IMR-90 (cell line): ENCODE results near the gene CTBP2. TPM values are rescaled to one million over a fixed set of nuclear protein-coding genes. Genes with fewer than 3 reads are reported as not detected.

ENCODE experiments used
- ATAC-seq: fragments of 200-7000 bp; cut with Tn5 transposase; 2 replicates; pipeline ENCODE4 v1.9.1; 2020; ENCODE audit warnings: low read depth, mild to moderate bottlenecking, moderate library complexity
- BruUV-seq: library from RNA; stranded (reverse); fragments of 400-500 nt; replicated peaks from 2 replicates; lab custom pipeline; 2021; lab: Mats Ljungman, UMichigan
- CTCF ChIA-PET: fragments of 300-600 bp; formaldehyde crosslinking; extraction: SDS; loops from one replicate; lab custom pipeline; 2021; ENCODE audit warnings: antibody characterized with exemption; lab: Yijun Ruan, JAX
- POLR2A ChIA-PET: fragments of 300-600 bp; sonication (Branson Sonifier 250); formaldehyde crosslinking; loops from one replicate; lab custom pipeline; 2022; ENCODE audit warnings: antibody characterized with exemption; ENCODE audit not compliant: unreplicated experiment; lab: Charles Lee
- DNase-seq: peaks from one replicate; pipeline ENCODE4 v3.0.0; 2013
- H2AFZ ChIP-seq: replicated peaks from 2 replicates; pipeline ENCODE3; 2013; ENCODE audit warnings: low read length, mild to moderate bottlenecking; ENCODE audit not compliant: poor library complexity
- H2AK5ac ChIP-seq: 2 replicates; pipeline ENCODE4 v1.6.1; 2013; ENCODE audit warnings: low read depth, low read length, inconsistent platforms
- H2AK9ac ChIP-seq: replicated peaks from 2 replicates; pipeline ENCODE3; 2013; ENCODE audit warnings: mild to moderate bottlenecking, low read depth, low read length, moderate library complexity; ENCODE audit not compliant: poor library complexity
- H2BK120ac ChIP-seq: 2 replicates; pipeline ENCODE4 v1.6.1; 2013; ENCODE audit warnings: low read depth, low read length, inconsistent platforms
- H2BK15ac ChIP-seq: 3 replicates; pipeline ENCODE4 v1.6.1; 2013; ENCODE audit warnings: low read depth, low read length, inconsistent platforms
- H2BK20ac ChIP-seq: 2 replicates; pipeline ENCODE4 v1.6.1; 2013; ENCODE audit warnings: low read depth, mild to moderate bottlenecking, inconsistent platforms, low read length, moderate library complexity
- H2BK5ac ChIP-seq: 2 replicates; pipeline ENCODE4 v1.6.1; 2013; ENCODE audit warnings: mild to moderate bottlenecking, low read depth, low read length, inconsistent platforms; ENCODE audit not compliant: poor library complexity, severe bottlenecking
- H3K14ac ChIP-seq: replicated peaks from 2 replicates; pipeline ENCODE4 v1.6.1; 2013; ENCODE audit warnings: low read depth, low read length, inconsistent platforms
- H3K18ac ChIP-seq: 2 replicates; pipeline ENCODE4 v1.6.1; 2013; ENCODE audit warnings: low read depth, low read length, control low read depth
- H3K23ac ChIP-seq: 2 replicates; pipeline ENCODE4 v1.6.1; 2013; ENCODE audit warnings: low read depth, low read length, inconsistent platforms
- H3K27ac ChIP-seq: 2 replicates; pipeline ENCODE4 v1.5.1; 2013; ENCODE audit warnings: mild to moderate bottlenecking, control low read depth, low read length; ENCODE audit not compliant: insufficient read depth
- H3K27me3 ChIP-seq: 2 replicates; pipeline ENCODE4 v1.6.1; 2013; ENCODE audit warnings: low read length; ENCODE audit not compliant: control insufficient read depth, insufficient read depth
- H3K36me3 ChIP-seq: 2 replicates; pipeline ENCODE4 v1.6.1; 2013; ENCODE audit warnings: low read length, mixed read lengths; ENCODE audit not compliant: control insufficient read depth, insufficient read depth
- H3K4ac ChIP-seq: 2 replicates; pipeline ENCODE4 v1.6.1; 2013; ENCODE audit warnings: low read depth, low read length, inconsistent platforms
- H3K4me1 ChIP-seq: 2 replicates; pipeline ENCODE4 v1.6.1; 2013; ENCODE audit warnings: low read length, mixed read lengths; ENCODE audit not compliant: control insufficient read depth, insufficient read depth
- H3K4me2 ChIP-seq: 2 replicates; pipeline ENCODE4 v1.6.1; 2013; ENCODE audit warnings: low read depth, mild to moderate bottlenecking, control low read depth, low read length, moderate library complexity
- H3K4me3 ChIP-seq: 2 replicates; pipeline ENCODE4 v1.5.1; 2013; ENCODE audit warnings: low read depth, mild to moderate bottlenecking, control low read depth, low read length, moderate library complexity; ENCODE audit not compliant: insufficient read depth
- H3K56ac ChIP-seq: 2 replicates; pipeline ENCODE4 v1.6.1; 2013; ENCODE audit warnings: low read length, inconsistent platforms; ENCODE audit not compliant: insufficient read depth; ENCODE audit errors: extremely low read depth
- H3K79me1 ChIP-seq, 2 experiments: 2 replicates each; pipeline ENCODE4 v1.6.1; 2013; ENCODE audit warnings: low read length in 2 of 2, inconsistent platforms in 1 of 2, low read depth in 1 of 2
- H3K9ac ChIP-seq: 2 replicates; pipeline ENCODE4 v1.6.1; 2013; ENCODE audit warnings: low read depth, low read length, control low read depth
- H3K9me1 ChIP-seq: 2 replicates; pipeline ENCODE4 v1.6.1; 2013; ENCODE audit warnings: low read length, inconsistent platforms; ENCODE audit not compliant: insufficient read depth
- H3K9me3 ChIP-seq: 2 replicates; pipeline ENCODE4 v1.6.1; 2013; ENCODE audit warnings: low read length; ENCODE audit not compliant: control insufficient read depth, insufficient read depth
- H4K20me1 ChIP-seq: 2 replicates; pipeline ENCODE4 v1.6.1; 2013; ENCODE audit warnings: low read length, inconsistent platforms; ENCODE audit not compliant: insufficient read depth
- H4K5ac ChIP-seq: 2 replicates; pipeline ENCODE4 v1.6.1; 2013; ENCODE audit warnings: mild to moderate bottlenecking, low read depth, low read length, control low read depth
- H4K8ac ChIP-seq, 2 experiments: 2 replicates each; pipeline ENCODE4 v1.6.1; 2013; ENCODE audit warnings: low read depth in 2 of 2, low read length in 2 of 2, control low read depth in 1 of 2, inconsistent platforms in 1 of 2
- H4K91ac ChIP-seq: 2 replicates; pipeline ENCODE4 v1.6.1; 2013; ENCODE audit warnings: low read depth, low read length, inconsistent platforms; ENCODE audit not compliant: insufficient read depth
- BHLHE40 ChIP-seq: fragments of 150-350 bp; IDR thresholded peaks from 2 replicates; pipeline ENCODE4 v1.6.1; 2016; ENCODE audit warnings: mild to moderate bottlenecking, low read depth, low read length
- CEBPB ChIP-seq: IDR thresholded peaks from 2 replicates; pipeline ENCODE4 v1.6.1; 2012; ENCODE audit warnings: low read depth, low read length, improper control_type of control experiment
- CHD1 ChIP-seq: IDR thresholded peaks from 2 replicates; pipeline ENCODE4 v1.6.1; 2012; ENCODE audit warnings: low read depth, low read length, improper control_type of control experiment
- FOS ChIP-seq: fragments of 150-350 bp; IDR thresholded peaks from 2 replicates; pipeline ENCODE4 v1.6.1; 2016; ENCODE audit warnings: low read depth, low read length
- MAFK ChIP-seq: IDR thresholded peaks from 2 replicates; pipeline ENCODE4 v1.6.1; 2012; ENCODE audit warnings: low read depth, low read length, improper control_type of control experiment
- MXI1 ChIP-seq: IDR thresholded peaks from 2 replicates; pipeline ENCODE4 v1.6.1; 2012; ENCODE audit warnings: low read depth, mild to moderate bottlenecking, low read length, moderate library complexity, borderline replicate concordance
- RCOR1 ChIP-seq: IDR thresholded peaks from 2 replicates; pipeline ENCODE4 v1.6.1; 2012; ENCODE audit warnings: mild to moderate bottlenecking, low read length, improper control_type of control experiment; ENCODE audit not compliant: insufficient replicate concordance
- RFX5 ChIP-seq: IDR thresholded peaks from 2 replicates; pipeline ENCODE4 v1.8.0; 2012; ENCODE audit warnings: low read depth, mild to moderate bottlenecking, low read length, moderate library complexity
- SMC3 ChIP-seq: fragments of 150-350 bp; IDR thresholded peaks from 2 replicates; pipeline ENCODE4 v1.6.1; 2016; ENCODE audit warnings: low read depth, mild to moderate bottlenecking, antibody characterized with exemption, low read length, moderate library complexity
- WGBS, 2 experiments: methylation state at CpG; one replicate each; pipeline versions ENCODE4 v1.1.5 to v1.1.7; 2013; ENCODE audit warnings: missing lambda C conversion rate in 2 of 2; ENCODE audit not compliant: insufficient read length in 1 of 2; ENCODE audit errors: extremely low coverage in 2 of 2; 5-methylcytosine and 5-hydroxymethylcytosine counted together
- dilution Hi-C: fragments of 300-500 bp; cut with HindIII; formaldehyde crosslinking; loops from one replicate; pipeline ENCODE4 v1.14.3; 2018; ENCODE audit warnings: low sequenced_read_pairs; ENCODE audit not compliant: unreplicated experiment
- in situ Hi-C: fragments of 300-500 bp; cut with MboI; formaldehyde crosslinking; loops from 3 replicates; pipeline ENCODE4 v1.14.3; 2019; ENCODE audit warnings: low sequenced_read_pairs, inconsistent platforms, mixed read lengths
- intact Hi-C: fragments of 100-400 bp; cut with micrococcal nuclease; formaldehyde crosslinking; loops from 2 replicates; pipeline ENCODE4 v1.10.0; 2022
- polyA plus RNA-seq, 3 experiments: library from polyadenylated mRNA; depleted of rRNA; stranded (reverse); fragments of >200 nt; gene quantifications; 2 replicates each; pipeline ENCODE4 v1.2.3, GENCODE V29; 2012; ENCODE audit warnings: low replicate concordance in 1 of 3
- total RNA-seq: library from RNA; depleted of rRNA; stranded (reverse); fragments of >200 nt; gene quantifications from 2 replicates; pipeline ENCODE4 v1.2.3, GENCODE V29; 2012
- TF ChIP-seq, protein P1 (sequence below): conservative IDR thresholded peaks from 2 replicates; pipeline ENCODE4 v1.5.1; 2012; ENCODE audit warnings: mild to moderate bottlenecking, low read depth, low read length, improper control_type of control experiment
- TF ChIP-seq, protein P2 (sequence below): fragments of 150-350 bp; IDR thresholded peaks from 2 replicates; pipeline ENCODE4 v1.6.1; 2016; ENCODE audit warnings: low read depth, mild to moderate bottlenecking, low read length, moderate library complexity, borderline replicate concordance
- TF ChIP-seq, protein P3 (sequence below): fragments of 150-350 bp; IDR thresholded peaks from 2 replicates; pipeline ENCODE4 v1.6.1; 2017; ENCODE audit warnings: mild to moderate bottlenecking, antibody characterized with exemption, low read length, low read depth

The CTBP2 gene
- total and polyA plus RNA-seq, 2 of the 4 experiments (the other 2 are of a cell fraction) = 81.0 to 86.6 TPM

DNA sequence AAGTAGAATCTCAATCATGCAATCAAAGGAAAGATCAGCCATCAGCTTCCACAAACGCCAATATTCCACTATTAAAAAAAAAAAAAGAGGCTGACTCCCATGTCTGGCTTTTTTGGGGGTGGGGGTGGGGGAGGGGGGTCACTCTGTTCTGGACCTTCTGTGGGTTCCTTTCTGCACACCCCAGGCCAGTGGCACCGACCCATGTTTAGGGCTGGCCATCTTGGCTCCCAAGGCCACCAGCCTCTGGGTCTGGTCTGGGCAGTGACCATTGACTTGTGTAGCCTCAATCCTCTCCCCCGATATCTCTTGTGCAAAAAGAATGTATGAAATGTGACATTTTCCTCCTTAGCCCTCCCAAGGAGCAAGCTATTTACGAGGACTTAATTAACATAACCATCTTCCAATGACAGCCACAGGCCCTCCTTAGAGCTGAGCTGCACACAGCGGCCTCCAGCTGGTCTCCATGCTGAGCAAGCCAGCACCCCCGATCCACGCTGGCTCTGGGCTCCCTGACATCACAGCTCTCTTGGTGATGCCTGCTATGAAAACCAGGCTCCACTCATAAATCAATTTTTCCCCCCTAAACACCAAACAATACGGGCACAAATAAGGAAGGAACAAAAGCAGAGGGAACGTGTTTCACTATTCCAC lies 118.4 kb downstream of the CTBP2 start:
- TF ChIP-seq, protein P1, sequence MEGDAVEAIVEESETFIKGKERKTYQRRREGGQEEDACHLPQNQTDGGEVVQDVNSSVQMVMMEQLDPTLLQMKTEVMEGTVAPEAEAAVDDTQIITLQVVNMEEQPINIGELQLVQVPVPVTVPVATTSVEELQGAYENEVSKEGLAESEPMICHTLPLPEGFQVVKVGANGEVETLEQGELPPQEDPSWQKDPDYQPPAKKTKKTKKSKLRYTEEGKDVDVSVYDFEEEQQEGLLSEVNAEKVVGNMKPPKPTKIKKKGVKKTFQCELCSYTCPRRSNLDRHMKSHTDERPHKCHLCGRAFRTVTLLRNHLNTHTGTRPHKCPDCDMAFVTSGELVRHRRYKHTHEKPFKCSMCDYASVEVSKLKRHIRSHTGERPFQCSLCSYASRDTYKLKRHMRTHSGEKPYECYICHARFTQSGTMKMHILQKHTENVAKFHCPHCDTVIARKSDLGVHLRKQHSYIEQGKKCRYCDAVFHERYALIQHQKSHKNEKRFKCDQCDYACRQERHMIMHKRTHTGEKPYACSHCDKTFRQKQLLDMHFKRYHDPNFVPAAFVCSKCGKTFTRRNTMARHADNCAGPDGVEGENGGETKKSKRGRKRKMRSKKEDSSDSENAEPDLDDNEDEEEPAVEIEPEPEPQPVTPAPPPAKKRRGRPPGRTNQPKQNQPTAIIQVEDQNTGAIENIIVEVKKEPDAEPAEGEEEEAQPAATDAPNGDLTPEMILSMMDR = no peak
- TF ChIP-seq, protein P2, sequence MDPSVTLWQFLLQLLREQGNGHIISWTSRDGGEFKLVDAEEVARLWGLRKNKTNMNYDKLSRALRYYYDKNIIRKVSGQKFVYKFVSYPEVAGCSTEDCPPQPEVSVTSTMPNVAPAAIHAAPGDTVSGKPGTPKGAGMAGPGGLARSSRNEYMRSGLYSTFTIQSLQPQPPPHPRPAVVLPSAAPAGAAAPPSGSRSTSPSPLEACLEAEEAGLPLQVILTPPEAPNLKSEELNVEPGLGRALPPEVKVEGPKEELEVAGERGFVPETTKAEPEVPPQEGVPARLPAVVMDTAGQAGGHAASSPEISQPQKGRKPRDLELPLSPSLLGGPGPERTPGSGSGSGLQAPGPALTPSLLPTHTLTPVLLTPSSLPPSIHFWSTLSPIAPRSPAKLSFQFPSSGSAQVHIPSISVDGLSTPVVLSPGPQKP = no peak
- TF ChIP-seq CEBPB = no peak
- no peak for TF ChIP-seq BHLHE40
- no peak for TF ChIP-seq SMC3
- no peak for TF ChIP-seq MAFK
- no peak for TF ChIP-seq RCOR1
- TF ChIP-seq MXI1 = no peak
- TF ChIP-seq, protein P3, sequence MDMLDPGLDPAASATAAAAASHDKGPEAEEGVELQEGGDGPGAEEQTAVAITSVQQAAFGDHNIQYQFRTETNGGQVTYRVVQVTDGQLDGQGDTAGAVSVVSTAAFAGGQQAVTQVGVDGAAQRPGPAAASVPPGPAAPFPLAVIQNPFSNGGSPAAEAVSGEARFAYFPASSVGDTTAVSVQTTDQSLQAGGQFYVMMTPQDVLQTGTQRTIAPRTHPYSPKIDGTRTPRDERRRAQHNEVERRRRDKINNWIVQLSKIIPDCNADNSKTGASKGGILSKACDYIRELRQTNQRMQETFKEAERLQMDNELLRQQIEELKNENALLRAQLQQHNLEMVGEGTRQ = no peak
- no peak for TF ChIP-seq RFX5
- no peak for TF ChIP-seq FOS
- no peak for TF ChIP-seq CHD1
- H3K4ac ChIP-seq = no peak overlapping the region
- no peak overlapping the region for H3K4me2 ChIP-seq
- no peak overlapping the region for H3K27ac ChIP-seq
- no peak overlapping the region; the same call in 1 of the 2 replicates for H2AK5ac ChIP-seq
- no peak overlapping the region for H3K14ac ChIP-seq
- no peak overlapping the region for H2AK9ac ChIP-seq
- no peak overlapping the region for H2BK5ac ChIP-seq
- dilution Hi-C loops (no loop called here), intact Hi-C loops (loop anchor here (10.0 kb wide), 2 partner anchors 193 to 583 kb away; no protein-coding TSS in a partner anchor), in situ Hi-C loops (loop anchor here (10.0 kb wide), 1 partner anchor 653 kb away; no protein-coding TSS in a partner anchor)
- H2BK15ac ChIP-seq = no peak overlapping the region
- no CpG with 5 or more reads among the region's 9 CpGs for WGBS, 2 experiments
- ChIA-PET POLR2A (interaction anchor here (0.6 kb wide), 1 partner anchor 119 kb away, joined by 3 read pairs; no protein-coding TSS in a partner anchor), CTCF (no interaction called here)
- H3K18ac ChIP-seq = no peak overlapping the region
- H3K23ac ChIP-seq = no peak overlapping the region
- ATAC-seq (0 out of 2 replicates have a peak, but pooled peaks have one; percentile 12), DNase-seq (no peak)
- peaks cover 27% of the 10 kb centered on the region for H3K4me1 ChIP-seq
- H3K9me1 ChIP-seq = peaks cover 38% of the 10 kb centered on the region
- no peaks in the 10 kb centered on the region for H3K27me3 ChIP-seq
- no peak overlapping the region for H4K8ac ChIP-seq
- H2AFZ ChIP-seq = no peak overlapping the region
- peaks cover 52% of the 10 kb centered on the region for H4K20me1 ChIP-seq
- H3K36me3 ChIP-seq = peaks cover 5% of the 10 kb centered on the region; the same call in 1 of the 2 replicates
- no TSS peak for BruUV-seq
- no peak overlapping the region for H3K4me3 ChIP-seq
- H3K79me1 ChIP-seq = peaks cover 53 to 92% of the 10 kb centered on the region in 2 experiments
- H3K9ac ChIP-seq = no peak overlapping the region
- no peak overlapping the region for H4K5ac ChIP-seq
- no peak overlapping the region for H4K91ac ChIP-seq
- no peak overlapping the region for H3K56ac ChIP-seq
- no peaks in the 10 kb centered on the region for H3K9me3 ChIP-seq
- no peak overlapping the region for H2BK20ac ChIP-seq
- no peak overlapping the region for H2BK120ac ChIP-seq
